Neural progenitor cell (in vitro differentiated cells): ENCODE measurements around the gene TSPAN5. TPM values are rescaled to one million over a fixed set of nuclear protein-coding genes. Genes with fewer than 3 reads are reported as not detected.
A peak's percentile ranks its signal among the peaks of the same experiment; 100 is the strongest.

Source experiments
- DNase-seq: peaks from one replicate; pipeline ENCODE4 v3.0.0-alpha.2; 2016; ENCODE audit warnings: low spot score
- H2AFZ ChIP-seq: fragments of 200-600 bp; sonication (generic); replicated peaks from 2 replicates; pipeline ENCODE4 v1.6.1; 2016; ENCODE audit warnings: antibody characterized with exemption
- H3F3A ChIP-seq: fragments of 200-600 bp; sonication (generic); 2 replicates; pipeline ENCODE4 v1.6.1; 2016; ENCODE audit warnings: antibody characterized with exemption, low read depth
- H3K27ac ChIP-seq: fragments of 200-600 bp; sonication (generic); 2 replicates; pipeline ENCODE4 v1.5.1; 2016; ENCODE audit warnings: mild to moderate bottlenecking
- H3K27me3 ChIP-seq: fragments of 200-600 bp; sonication (generic); 2 replicates; pipeline ENCODE4 v1.6.1; 2016; ENCODE audit warnings: mild to moderate bottlenecking, moderate library complexity
- H3K36me3 ChIP-seq: fragments of 200-600 bp; sonication (generic); 2 replicates; pipeline ENCODE4 v1.5.1; 2016
- H3K4me1 ChIP-seq: fragments of 200-600 bp; sonication (generic); 2 replicates; pipeline ENCODE4 v1.6.1; 2016; ENCODE audit warnings: mixed run types
- H3K4me2 ChIP-seq: fragments of 200-600 bp; sonication (generic); 2 replicates; pipeline ENCODE4 v1.6.1; 2016
- H3K4me3 ChIP-seq: fragments of 200-600 bp; sonication (generic); 2 replicates; pipeline ENCODE4 v1.5.1; 2016
- H3K79me2 ChIP-seq: fragments of 200-600 bp; sonication (generic); 2 replicates; pipeline ENCODE4 v1.6.1; 2016; ENCODE audit warnings: low read depth
- H3K9ac ChIP-seq: fragments of 200-600 bp; sonication (generic); 2 replicates; pipeline ENCODE4 v1.6.1; 2016
- H3K9me3 ChIP-seq: fragments of 200-600 bp; sonication (generic); 2 replicates; pipeline ENCODE4 v1.5.1; 2016; ENCODE audit warnings: low read depth
- H4K20me1 ChIP-seq: fragments of 200-600 bp; sonication (generic); 2 replicates; pipeline ENCODE4 v1.6.1; 2016; ENCODE audit warnings: low read depth
- H3K27ac Mint-ChIP-seq: 3 replicates; pipeline ENCODE4 v1.8.0; 2021; ENCODE audit warnings: mixed read lengths
- H3K27me3 Mint-ChIP-seq: 2 replicates; pipeline ENCODE4 v1.8.0; 2022; ENCODE audit warnings: low read depth, mild to moderate bottlenecking, inconsistent platforms, moderate library complexity, mixed read lengths; ENCODE audit not compliant: insufficient read depth
- H3K36me3 Mint-ChIP-seq: 3 replicates; pipeline ENCODE4 v1.8.0; 2021; ENCODE audit warnings: mixed read lengths
- H3K4me1 Mint-ChIP-seq: 3 replicates; pipeline ENCODE4 v1.8.0; 2021; ENCODE audit warnings: mixed read lengths
- H3K4me3 Mint-ChIP-seq: 3 replicates; pipeline ENCODE4 v1.8.0; 2021; ENCODE audit warnings: mild to moderate bottlenecking, moderate library complexity, mixed read lengths
- H3K9me3 Mint-ChIP-seq: 3 replicates; pipeline ENCODE4 v1.8.0; 2020; ENCODE audit warnings: mixed read lengths
- EZH2 ChIP-seq: fragments of 200-600 bp; sonication (generic); IDR thresholded peaks from 2 replicates; pipeline ENCODE4 v1.6.1; 2017; ENCODE audit warnings: antibody characterized with exemption, mild to moderate bottlenecking, moderate library complexity
- EZH2phosphoT487 ChIP-seq: fragments of 200-600 bp; sonication (generic); IDR thresholded peaks from 2 replicates; pipeline ENCODE4 v1.6.1; 2017; ENCODE audit warnings: antibody characterized with exemption
- total RNA-seq: library from RNA; depleted of rRNA; stranded (reverse); fragments of >200 nt; gene quantifications from 2 replicates; pipeline ENCODE4 v1.2.3, GENCODE V29; 2015; ENCODE audit warnings: low replicate concordance
- TF ChIP-seq, protein P1 (sequence below): fragments of 200-600 bp; sonication (generic); IDR thresholded peaks from 2 replicates; pipeline ENCODE4 v1.5.1; 2017; ENCODE audit warnings: antibody characterized with exemption, mild to moderate bottlenecking

The TSPAN5 gene
- total RNA-seq, 1 donor from 2014 or later: 34.9 TPM

DNA sequence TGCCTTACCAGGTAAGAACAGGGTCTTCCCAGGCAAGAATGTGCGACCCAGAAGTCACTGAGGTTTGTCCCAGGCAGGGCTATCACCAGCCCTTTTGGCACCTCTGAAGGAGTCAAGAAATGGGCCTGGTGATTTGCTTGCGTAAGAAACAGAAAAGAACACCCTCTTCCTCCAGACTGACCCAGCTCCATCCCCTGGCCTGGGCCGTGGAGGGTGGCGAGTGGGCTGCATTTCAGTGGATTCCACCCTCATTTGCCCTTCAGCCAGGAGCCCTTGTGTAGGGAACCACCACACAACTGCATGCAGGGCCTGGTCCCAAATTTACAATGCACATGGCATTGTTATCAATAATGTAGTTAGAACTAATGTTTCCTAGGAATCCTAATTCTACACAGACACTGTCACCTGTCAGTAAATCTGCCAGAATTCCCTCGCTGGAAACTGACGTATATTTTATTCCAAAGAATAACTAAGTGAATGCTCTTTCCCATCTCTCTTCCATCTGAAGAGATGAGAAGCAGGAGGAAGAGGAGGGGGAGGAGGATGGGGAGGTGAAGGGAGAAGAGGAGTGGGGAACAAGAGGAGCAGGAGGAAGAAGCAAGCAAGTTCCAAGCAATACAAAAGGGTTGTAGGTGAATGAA lies 46.6 kb downstream of the TSPAN5 start:
- Mint-ChIP-seq H3K4me1 (peaks cover 72% of the 10 kb centered on the region), H3K27me3 (peaks cover 4% of the 10 kb centered on the region), H3K36me3 (no peaks in the 10 kb centered on the region), H3K27ac (no peak overlapping the region), H3K9me3 (no peaks in the 10 kb centered on the region), H3K4me3 (no peak overlapping the region)
- H3K9ac ChIP-seq: no peak overlapping the region
- peaks cover 20% of the 10 kb centered on the region for H3F3A ChIP-seq
- H3K9me3 ChIP-seq: no peaks in the 10 kb centered on the region
- peak overlapping the region; percentile 77 for H3K27ac ChIP-seq
- no peaks in the 10 kb centered on the region for H3K36me3 ChIP-seq
- peak overlapping the region; percentile 57 for H3K4me2 ChIP-seq
- H2AFZ ChIP-seq: no peak overlapping the region
- H3K27me3 ChIP-seq: no peaks in the 10 kb centered on the region
- DNase-seq: no peak
- H3K4me1 ChIP-seq: peaks cover 64% of the 10 kb centered on the region
- H3K79me2 ChIP-seq: peaks cover 95% of the 10 kb centered on the region
- peaks cover 28% of the 10 kb centered on the region for H4K20me1 ChIP-seq
- TF ChIP-seq EZH2phosphoT487: no peak
- TF ChIP-seq, protein P1, sequence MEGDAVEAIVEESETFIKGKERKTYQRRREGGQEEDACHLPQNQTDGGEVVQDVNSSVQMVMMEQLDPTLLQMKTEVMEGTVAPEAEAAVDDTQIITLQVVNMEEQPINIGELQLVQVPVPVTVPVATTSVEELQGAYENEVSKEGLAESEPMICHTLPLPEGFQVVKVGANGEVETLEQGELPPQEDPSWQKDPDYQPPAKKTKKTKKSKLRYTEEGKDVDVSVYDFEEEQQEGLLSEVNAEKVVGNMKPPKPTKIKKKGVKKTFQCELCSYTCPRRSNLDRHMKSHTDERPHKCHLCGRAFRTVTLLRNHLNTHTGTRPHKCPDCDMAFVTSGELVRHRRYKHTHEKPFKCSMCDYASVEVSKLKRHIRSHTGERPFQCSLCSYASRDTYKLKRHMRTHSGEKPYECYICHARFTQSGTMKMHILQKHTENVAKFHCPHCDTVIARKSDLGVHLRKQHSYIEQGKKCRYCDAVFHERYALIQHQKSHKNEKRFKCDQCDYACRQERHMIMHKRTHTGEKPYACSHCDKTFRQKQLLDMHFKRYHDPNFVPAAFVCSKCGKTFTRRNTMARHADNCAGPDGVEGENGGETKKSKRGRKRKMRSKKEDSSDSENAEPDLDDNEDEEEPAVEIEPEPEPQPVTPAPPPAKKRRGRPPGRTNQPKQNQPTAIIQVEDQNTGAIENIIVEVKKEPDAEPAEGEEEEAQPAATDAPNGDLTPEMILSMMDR: no peak
- no peak for TF ChIP-seq EZH2
- H3K4me3 ChIP-seq: no peak overlapping the region

DNA sequence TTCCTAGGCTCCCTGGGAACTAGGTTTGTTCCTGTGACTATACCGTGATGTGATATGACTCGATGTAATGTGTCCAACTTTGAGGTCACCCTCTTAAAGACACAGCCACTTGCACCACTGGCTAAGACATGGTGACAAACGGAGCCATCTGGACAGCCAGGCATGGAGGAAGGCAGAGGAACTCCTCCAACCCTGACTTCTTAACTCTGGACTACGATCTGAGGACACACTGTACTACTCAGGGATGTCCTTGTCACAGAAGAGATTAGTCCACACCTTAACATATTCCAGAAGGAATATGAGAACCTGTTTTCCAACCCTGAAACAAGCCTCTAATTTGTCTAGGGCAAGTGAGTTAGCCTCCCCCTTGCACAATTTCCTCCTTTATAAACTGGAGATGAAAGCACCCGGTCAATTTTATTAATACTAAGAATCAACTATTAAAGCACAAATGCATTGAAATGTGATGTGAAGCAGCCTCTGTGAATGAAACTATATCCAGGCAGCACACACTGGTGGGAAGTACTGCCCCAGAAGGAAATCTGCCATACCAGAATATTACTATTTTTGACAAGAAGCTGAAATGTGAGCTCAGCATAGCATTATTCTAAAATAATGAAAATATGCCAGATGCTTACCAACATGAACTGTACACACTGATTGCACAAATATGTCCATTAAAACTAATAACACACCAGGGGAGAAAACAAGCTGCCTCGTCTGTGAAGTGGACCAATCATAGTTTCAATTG lies 47.3 kb downstream of the TSPAN5 start:
- no peak overlapping the region for H3K4me3 ChIP-seq
- no peaks in the 10 kb centered on the region for H3K9me3 ChIP-seq
- H3K4me1 Mint-ChIP-seq: peaks cover 71% of the 10 kb centered on the region
- peaks cover 32% of the 10 kb centered on the region for H4K20me1 ChIP-seq
- no peaks in the 10 kb centered on the region for H3K9me3 Mint-ChIP-seq
- no peak for DNase-seq
- no peak overlapping the region for H2AFZ ChIP-seq
- H3K27me3 Mint-ChIP-seq: peaks cover 1% of the 10 kb centered on the region
- no peaks in the 10 kb centered on the region for H3K36me3 ChIP-seq
- no peak overlapping the region for H3K4me3 Mint-ChIP-seq
- no peaks in the 10 kb centered on the region for H3K27me3 ChIP-seq
- peak overlapping the region; percentile 77 for H3K27ac ChIP-seq
- H3K36me3 Mint-ChIP-seq: no peaks in the 10 kb centered on the region
- H3K79me2 ChIP-seq: peaks cover 95% of the 10 kb centered on the region
- no peak overlapping the region for H3K27ac Mint-ChIP-seq
- H3K4me2 ChIP-seq: no peak overlapping the region
- H3F3A ChIP-seq: peaks cover 20% of the 10 kb centered on the region
- H3K4me1 ChIP-seq: peaks cover 64% of the 10 kb centered on the region
- H3K9ac ChIP-seq: no peak overlapping the region
- TF ChIP-seq EZH2 (no peak), EZH2phosphoT487 (no peak)
- TF ChIP-seq, protein P1: no peak

DNA sequence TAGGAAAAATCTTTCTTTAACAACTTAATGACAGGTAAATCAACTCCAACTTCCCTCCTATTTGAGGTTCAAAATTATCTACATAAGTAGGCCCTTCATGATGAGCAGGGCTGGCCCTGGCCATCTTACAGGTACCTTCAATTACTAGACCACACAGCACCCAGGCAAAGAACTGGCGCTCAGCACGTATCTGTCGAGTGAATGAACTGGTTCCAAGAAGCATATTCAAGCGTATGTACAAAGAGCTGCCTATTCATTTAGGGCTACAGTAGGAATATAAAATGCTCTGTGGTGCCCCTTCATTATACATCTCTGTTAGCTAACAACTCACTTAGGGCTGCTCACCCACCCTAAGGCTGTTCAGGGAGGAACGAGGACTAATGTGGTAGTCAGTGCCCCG lies 48.0 kb downstream of the TSPAN5 start:
- Histone ChIP-seq H3F3A (peaks cover 20% of the 10 kb centered on the region), H4K20me1 (peaks cover 32% of the 10 kb centered on the region), H3K4me3 (no peak overlapping the region), H3K9me3 (no peaks in the 10 kb centered on the region), H3K79me2 (peaks cover 95% of the 10 kb centered on the region), H2AFZ (no peak overlapping the region), H3K9ac (no peak overlapping the region), H3K36me3 (no peaks in the 10 kb centered on the region), H3K4me2 (peak overlapping the region; percentile 32), H3K4me1 (peaks cover 64% of the 10 kb centered on the region), H3K27me3 (no peaks in the 10 kb centered on the region), H3K27ac (no peak overlapping the region)
- no peaks in the 10 kb centered on the region for H3K27me3 Mint-ChIP-seq
- no peaks in the 10 kb centered on the region for H3K36me3 Mint-ChIP-seq
- DNase-seq: no peak
- peak overlapping the region; percentile 31 for H3K27ac Mint-ChIP-seq
- no peak overlapping the region for H3K4me3 Mint-ChIP-seq
- TF ChIP-seq EZH2phosphoT487 (no peak), EZH2 (no peak)
- TF ChIP-seq, protein P1: no peak
- peaks cover 65% of the 10 kb centered on the region for H3K4me1 Mint-ChIP-seq
- no peaks in the 10 kb centered on the region for H3K9me3 Mint-ChIP-seq
